Pancreas (tissue), 10 donors: ENCODE data around the gene SLC29A1. TPM values are rescaled to one million over a fixed set of nuclear protein-coding genes. Genes with fewer than 3 reads are reported as not detected.

ENCODE experiments used
- ATAC-seq, 4 donors: fragments of 200-7000 bp; cut with Tn5 transposase; one replicate each; pipeline versions ENCODE4 v1.8.0 to v1.9.1; 2020; ENCODE audit warnings: mild to moderate bottlenecking in 4 of 4, moderate library complexity in 4 of 4
- DNase-seq, 6 donors: peaks; one replicate each; pipeline ENCODE4 v3.0.0-alpha.2; 2020
- FAIRE-seq: peaks from 2 replicates; lab custom pipeline; 2012; peaks lifted over from hg19 to GRCh38; lab: Jason Lieb, UNC
- H3K27ac ChIP-seq, 4 donors: fragments of 200-600 bp; sonication (generic); 1 replicate in 3 of 4; 2 replicates in 1 of 4; pipeline versions ENCODE4 v1.5.0 to v1.8.0; 2020
- H3K27me3 ChIP-seq, 4 donors: fragments of 200-600 bp; one replicate each; pipeline ENCODE4 v1.8.0; 2021
- H3K36me3 ChIP-seq, 3 donors: fragments of 200-600 bp; sonication (generic) in 1 of 3; one replicate each; pipeline versions ENCODE4 v1.5.0 to v1.8.0; 2020 to 2021
- H3K4me1 ChIP-seq, 3 donors: fragments of 200-600 bp; one replicate each; pipeline ENCODE4 v1.8.0; 2021
- H3K4me3 ChIP-seq, 4 donors: fragments of 200-600 bp; sonication (generic) in 2 of 4; one replicate each; pipeline versions ENCODE4 v1.5.0 to v1.8.0; 2020 to 2021
- H3K9me3 ChIP-seq, 4 donors: fragments of 200-600 bp; one replicate each; pipeline ENCODE4 v1.8.0; 2021
- CTCF ChIP-seq, 4 donors: fragments of 200-600 bp; sonication (generic) in 3 of 4; IDR thresholded peaks; one replicate each; pipeline versions ENCODE4 v1.5.0 to v1.8.0; 2021; ENCODE audit warnings: antibody characterized with exemption in 4 of 4
- WGBS, 2 donors: extraction: QIAGEN DNeasy Blood & Tissue Kit; methylation state at CpG; one replicate each; pipeline ENCODE4 v1.1.7; 2013; 5-methylcytosine and 5-hydroxymethylcytosine counted together
- intact Hi-C, 3 donors: fragments of 100-400 bp; cut with DNase I; formaldehyde crosslinking; loops; one replicate each; pipeline versions ENCODE4 v1.11.1 to v1.14.2; 2022
- polyA plus RNA-seq, 2 donors: library from polyadenylated mRNA; stranded (reverse); fragments of 200-250 nt; gene quantifications; one replicate each; pipeline ENCODE4 v1.2.3, GENCODE V29; 2013
- total RNA-seq, 6 donors: library from RNA; stranded (reverse); fragmentation: NEBNext Ultra II Directional in 4 of 6; extraction: Animal tissue kit (Norgen Biotek cat#: 25700) in 4 of 6; gene quantifications; one replicate each; pipeline versions ENCODE4 v1.2.1 to v1.2.4, GENCODE V29; 2021 to 2023
- donor health status: healthy with polysubstance abuse.
- donor health status: DM: no; HTN: no; CAD: no; lungs with moderate emphysema.
- donor health status: DM: no; HTN: no; CAD: no.
- donor health status: control.
- donor health status: control.
- donor health status: Bipolar disorder and iron deficiency.
- donor health status: DM: yes; HTN: yes; CAD: no.
- donor health status: DM: no; HTN: no; CAD: no.
- donor health status: DM: no; HTN: no; CAD: no.
- donor health status: DM: yes; HTN: yes; CAD: no.

SLC29A1 gene
- total and polyA plus RNA-seq, 8 donors: 24.8 to 89.8 (median 44.4) TPM

- H3K27me3 ChIP-seq: peaks cover 0 to 9% (median 3%) of the 10 kb centered on the region in 4 donors
- FAIRE-seq (no peak), ATAC-seq (no peak), DNase-seq (peak in 1 of 6 donors; percentile 7)
- H3K36me3 ChIP-seq: no peaks in the 10 kb centered on the region
- WGBS, 2 donors: 53% methylated on average over 3 of the region's 3 CpGs
- TF ChIP-seq CTCF (IDR thresholded peaks at IDR 0.05): no peak
- no peaks in the 10 kb centered on the region for H3K9me3 ChIP-seq
- peaks cover 0 to 3% (median 0%) of the 10 kb centered on the region in 3 donors for H3K4me1 ChIP-seq
- H3K27ac ChIP-seq: no peak overlapping the region
- no peak overlapping the region for H3K4me3 ChIP-seq
- intact Hi-C loops: no loop called here
These were observed 48.5 kb downstream of the SLC29A1 start for GRCh38 chr6:44271914-44272313.

- DNase-seq (peak in 1 of 6 donors; percentile 10), FAIRE-seq (no peak), ATAC-seq (no peak)
- intact Hi-C loops: no loop called here
- Histone ChIP-seq H3K27ac (no peak overlapping the region), H3K4me1 (peaks cover 0 to 3% (median 0%) of the 10 kb centered on the region in 3 donors), H3K9me3 (no peaks in the 10 kb centered on the region), H3K27me3 (peaks cover 0 to 9% (median 3%) of the 10 kb centered on the region in 4 donors), H3K4me3 (no peak overlapping the region), H3K36me3 (no peaks in the 10 kb centered on the region)
- WGBS, 2 donors: 74 to 81% methylated on average over 3 of the region's 3 CpGs
- no peak for TF ChIP-seq CTCF (IDR thresholded peaks at IDR 0.05)
These were observed 49.1 kb downstream of the SLC29A1 start for GRCh38 chr6:44272529-44272928.

GRCh38 chr6:44272999-44273566 is 49.7 kb downstream of the SLC29A1 start:
- intact Hi-C loops: no loop called here
- no peak overlapping the region for H3K4me3 ChIP-seq
- 72 to 76% methylated on average over 23 of the region's 23 CpGs for WGBS, 2 donors
- DNase-seq: peak in 1 of 6 donors; percentile 42
- H3K9me3 ChIP-seq: no peaks in the 10 kb centered on the region
- no peak for FAIRE-seq
- H3K27ac ChIP-seq: no peak overlapping the region
- H3K27me3 ChIP-seq: peaks cover 0 to 9% (median 3%) of the 10 kb centered on the region in 4 donors
- peaks cover 0 to 3% (median 0%) of the 10 kb centered on the region in 3 donors for H3K4me1 ChIP-seq
- TF ChIP-seq CTCF (IDR thresholded peaks at IDR 0.05): no peak
- no peaks in the 10 kb centered on the region for H3K36me3 ChIP-seq
- ATAC-seq: no peak

GRCh38 chr6:44273617-44274016 is 50.2 kb downstream of the SLC29A1 start:
- H3K27ac ChIP-seq: no peak overlapping the region
- no peaks in the 10 kb centered on the region for H3K9me3 ChIP-seq
- no peak for TF ChIP-seq CTCF (IDR thresholded peaks at IDR 0.05)
- FAIRE-seq (no peak), DNase-seq (no peak), ATAC-seq (no peak)
- H3K4me3 ChIP-seq: no peak overlapping the region
- intact Hi-C loops: no loop called here
- H3K27me3 ChIP-seq: peaks cover 0 to 9% (median 3%) of the 10 kb centered on the region in 4 donors
- H3K4me1 ChIP-seq: peaks cover 0 to 3% (median 0%) of the 10 kb centered on the region in 3 donors
- 33 to 60% methylated on average over 1 of the region's 1 CpG for WGBS, 2 donors
- H3K36me3 ChIP-seq: no peaks in the 10 kb centered on the region

- peak in 1 of 6 donors; percentile 57 for DNase-seq
- 57 to 73% methylated on average over 59 of the region's 59 CpGs for WGBS, 2 donors
- peak overlapping the region in 2 of 4 donors; percentile 10 to 43 for H3K4me3 ChIP-seq
- peaks cover 0 to 9% (median 3%) of the 10 kb centered on the region in 4 donors for H3K27me3 ChIP-seq
- FAIRE-seq: no peak
- peaks cover 0 to 3% (median 0%) of the 10 kb centered on the region in 3 donors for H3K4me1 ChIP-seq
- H3K36me3 ChIP-seq: no peaks in the 10 kb centered on the region
- H3K27ac ChIP-seq: no peak overlapping the region
- ATAC-seq: no peak
- H3K9me3 ChIP-seq: no peaks in the 10 kb centered on the region
- TF ChIP-seq CTCF (IDR thresholded peaks at IDR 0.05): no peak
- intact Hi-C loops: no loop called here
These were observed 51.9 kb downstream of the SLC29A1 start for GRCh38 chr6:44275271-44275748.
